ENCODE results near the gene COL4A3.
"Not testable (repeated sequence)": the region's sequence is repeated elsewhere in the genome, so short reads cannot be mapped to it uniquely, and the experiment has no call there.

DNA sequence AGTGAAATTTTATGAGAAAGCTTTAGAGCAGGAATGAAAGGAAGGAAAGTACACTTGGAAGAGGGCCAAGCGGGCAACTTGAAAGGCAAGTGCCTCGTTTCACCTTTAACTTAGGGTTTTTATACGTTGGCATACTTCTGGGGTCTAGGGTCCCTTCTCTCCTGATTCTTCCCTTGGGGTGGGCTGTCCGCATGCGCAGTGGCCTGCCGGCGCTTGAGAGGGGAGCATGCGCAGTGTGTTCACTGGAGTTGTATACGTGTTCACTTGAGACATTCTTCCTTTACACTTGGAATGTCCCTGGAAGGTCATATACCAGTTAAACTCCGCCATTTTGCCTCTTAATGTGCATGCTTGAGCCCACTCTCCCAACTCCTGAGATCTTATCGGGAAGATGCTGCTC is 7.4 kb downstream of the COL4A3 start:
- TF ChIP-seq, protein P1, sequence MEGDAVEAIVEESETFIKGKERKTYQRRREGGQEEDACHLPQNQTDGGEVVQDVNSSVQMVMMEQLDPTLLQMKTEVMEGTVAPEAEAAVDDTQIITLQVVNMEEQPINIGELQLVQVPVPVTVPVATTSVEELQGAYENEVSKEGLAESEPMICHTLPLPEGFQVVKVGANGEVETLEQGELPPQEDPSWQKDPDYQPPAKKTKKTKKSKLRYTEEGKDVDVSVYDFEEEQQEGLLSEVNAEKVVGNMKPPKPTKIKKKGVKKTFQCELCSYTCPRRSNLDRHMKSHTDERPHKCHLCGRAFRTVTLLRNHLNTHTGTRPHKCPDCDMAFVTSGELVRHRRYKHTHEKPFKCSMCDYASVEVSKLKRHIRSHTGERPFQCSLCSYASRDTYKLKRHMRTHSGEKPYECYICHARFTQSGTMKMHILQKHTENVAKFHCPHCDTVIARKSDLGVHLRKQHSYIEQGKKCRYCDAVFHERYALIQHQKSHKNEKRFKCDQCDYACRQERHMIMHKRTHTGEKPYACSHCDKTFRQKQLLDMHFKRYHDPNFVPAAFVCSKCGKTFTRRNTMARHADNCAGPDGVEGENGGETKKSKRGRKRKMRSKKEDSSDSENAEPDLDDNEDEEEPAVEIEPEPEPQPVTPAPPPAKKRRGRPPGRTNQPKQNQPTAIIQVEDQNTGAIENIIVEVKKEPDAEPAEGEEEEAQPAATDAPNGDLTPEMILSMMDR (IDR thresholded peaks at IDR 0.05; ENCODE audit: low read depth, low read length), result not testable (repeated sequence)
- TF ChIP-seq, protein P2, sequence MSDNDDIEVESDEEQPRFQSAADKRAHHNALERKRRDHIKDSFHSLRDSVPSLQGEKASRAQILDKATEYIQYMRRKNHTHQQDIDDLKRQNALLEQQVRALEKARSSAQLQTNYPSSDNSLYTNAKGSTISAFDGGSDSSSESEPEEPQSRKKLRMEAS (IDR thresholded peaks at IDR 0.05; ENCODE audit: low read depth, low read length), result not testable (repeated sequence)
- not testable (repeated sequence) for TF ChIP-seq POLR2A (IDR thresholded peaks at IDR 0.05; ENCODE audit: extremely low read depth, insufficient read length)
